ENCODE data around the gene MYOCOS.
"Not testable (repeated sequence)": the region's sequence is repeated elsewhere in the genome, so short reads cannot be mapped to it uniquely, and the experiment has no call there.

MYOCOS gene

DNA sequence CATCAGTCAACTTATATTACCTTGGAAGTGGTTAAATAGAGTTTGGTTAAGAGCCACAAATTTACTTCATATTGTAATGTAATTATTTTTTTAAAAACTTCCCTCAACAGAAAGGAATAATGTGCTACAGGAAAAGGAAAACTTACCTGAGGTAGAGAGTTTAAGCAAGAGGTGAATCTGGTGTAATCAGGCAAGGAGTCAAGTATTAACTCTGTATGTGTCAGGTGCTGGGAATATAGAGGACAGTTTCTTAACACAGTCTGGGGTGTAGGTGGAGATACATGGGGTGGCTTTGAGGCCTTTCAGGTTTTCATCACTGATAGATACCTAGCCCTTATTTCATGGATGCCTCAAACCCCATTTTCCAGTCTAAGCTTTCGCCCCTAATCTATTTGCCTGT lies 25.9 kb upstream of the MYOCOS start:
- no peak for TF ChIP-seq Cebpa-rat (IDR thresholded peaks at IDR 0.05)
- H3K4me2 ChIP-seq = no peak overlapping the region
- no peaks in the 10 kb centered on the region for H3K27me3 ChIP-seq

GRCh38 chr1:171596705-171597104 lies 25.3 kb upstream of the MYOCOS start:
- Histone ChIP-seq H3K4me2 (no peak overlapping the region), H3K36me3 (peaks cover 52% of the 10 kb centered on the region), H3K27me3 (no peaks in the 10 kb centered on the region), H3K9me3 (no peaks in the 10 kb centered on the region; the same call in 1 of the 2 replicates), H3K4me1 (peaks cover 20% of the 10 kb centered on the region), H3K9ac (no peak overlapping the region), H3K4me3 (no peak overlapping the region), H3K27ac (no peak overlapping the region), H4K20me1 (no peaks in the 10 kb centered on the region)
- no peak for TF ChIP-seq Cebpa-rat (IDR thresholded peaks at IDR 0.05)

More for the DNA sequence above, 25.9 kb upstream of the MYOCOS start:
- no peak overlapping the region for H3K4me3 ChIP-seq
- no peak overlapping the region for H3K9ac ChIP-seq
- peaks cover 58% of the 10 kb centered on the region for H3K36me3 ChIP-seq
- no peak overlapping the region for H3K27ac ChIP-seq
- no peaks in the 10 kb centered on the region; the same call in 1 of the 2 replicates for H3K9me3 ChIP-seq
- H3K4me1 ChIP-seq = peaks cover 20% of the 10 kb centered on the region
- no peaks in the 10 kb centered on the region for H4K20me1 ChIP-seq

DNA sequence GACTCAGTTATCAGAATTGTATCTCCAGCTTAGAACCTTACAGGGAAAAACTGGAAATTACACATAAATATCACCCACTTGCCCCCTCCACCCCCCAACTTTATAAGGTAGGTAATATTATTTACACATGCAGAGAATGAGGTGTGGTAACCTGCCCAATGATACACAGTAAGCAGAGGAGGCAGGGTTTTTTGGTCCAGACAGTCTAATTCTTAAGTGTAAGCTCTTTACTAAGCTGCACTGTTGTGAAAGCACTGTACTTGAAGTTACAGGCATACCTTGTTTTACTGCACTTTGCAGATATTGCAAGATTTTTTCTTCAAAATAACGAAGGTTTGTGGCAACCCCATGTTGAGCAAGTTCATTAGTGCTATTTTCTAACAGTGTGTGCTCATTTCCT lies 24.8 kb upstream of the MYOCOS start:
- Histone ChIP-seq H3K36me3 (peaks cover 47% of the 10 kb centered on the region), H3K27me3 (no peaks in the 10 kb centered on the region), H3K4me3 (no peak overlapping the region), H3K9me3 (no peaks in the 10 kb centered on the region; the same call in 1 of the 2 replicates), H3K9ac (no peak overlapping the region), H3K4me2 (no peak overlapping the region), H3K4me1 (peaks cover 20% of the 10 kb centered on the region), H3K27ac (no peak overlapping the region), H4K20me1 (no peaks in the 10 kb centered on the region)
- no peak for TF ChIP-seq Cebpa-rat (IDR thresholded peaks at IDR 0.05)

DNA sequence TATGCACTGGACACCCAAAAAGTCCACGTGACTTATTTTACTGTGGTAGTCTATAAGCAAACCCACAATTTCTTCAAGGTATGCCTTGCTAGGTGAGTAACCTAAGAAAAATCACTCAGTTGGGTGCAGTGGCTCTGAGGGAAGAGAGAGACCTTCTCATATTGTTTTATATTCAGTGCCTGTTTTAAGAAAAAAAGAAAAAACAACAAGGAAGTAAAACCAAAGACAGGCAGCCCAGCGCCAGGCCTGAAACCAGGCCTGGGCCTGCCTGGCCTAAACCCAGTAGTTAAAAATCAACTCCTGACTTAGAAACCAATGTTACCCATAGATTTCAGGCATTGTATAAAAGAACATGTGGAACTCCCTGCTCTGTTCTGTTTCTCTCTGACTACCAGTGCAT lies 21.7 kb upstream of the MYOCOS start:
- not testable (repeated sequence) for H4K20me1 ChIP-seq, H3K9me3 ChIP-seq, H3K4me3 ChIP-seq, H3K9ac ChIP-seq, H3K4me2 ChIP-seq, H3K27ac ChIP-seq, H3K27me3 ChIP-seq
- H3K36me3 ChIP-seq = peaks cover 16% of the 10 kb centered on the region
- H3K4me1 ChIP-seq = peaks cover 20% of the 10 kb centered on the region

DNA sequence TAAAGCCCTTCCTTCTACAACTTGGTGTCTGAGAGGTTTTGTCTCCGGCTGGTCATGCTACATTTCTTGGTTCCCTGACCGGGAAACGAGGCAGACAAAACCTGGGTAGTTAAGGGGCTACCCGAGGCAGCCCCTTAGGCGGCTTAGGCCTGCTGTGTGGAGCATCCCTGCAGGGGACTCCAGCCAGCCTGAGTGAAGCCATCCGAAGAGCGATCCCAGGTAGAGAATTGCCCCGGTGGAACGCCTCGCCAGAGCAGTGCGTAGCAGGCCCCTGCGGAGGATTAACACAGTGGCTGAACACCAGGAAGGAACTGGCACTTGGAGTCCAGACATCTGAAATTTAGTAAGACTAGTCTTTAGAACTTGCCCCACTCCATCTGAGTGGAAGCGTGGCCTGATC lies 21.2 kb upstream of the MYOCOS start:
- H3K4me1 ChIP-seq = peaks cover 20% of the 10 kb centered on the region
- H3K4me2 ChIP-seq = no peak overlapping the region

GRCh38 chr1:171603042-171603441 lies 19.0 kb upstream of the MYOCOS start:
- peaks cover 20% of the 10 kb centered on the region for H3K4me1 ChIP-seq
- not testable (repeated sequence) for H3K9me3 ChIP-seq, H3K36me3 ChIP-seq, H4K20me1 ChIP-seq, H3K4me3 ChIP-seq, H3K9ac ChIP-seq, H3K4me2 ChIP-seq, H3K27ac ChIP-seq, H3K27me3 ChIP-seq

More for the DNA sequence above, 21.2 kb upstream of the MYOCOS start:
- H3K36me3 ChIP-seq = peaks cover 12% of the 10 kb centered on the region
- no peaks in the 10 kb centered on the region for H4K20me1 ChIP-seq
- H3K27ac ChIP-seq = no peak overlapping the region
- H3K9ac ChIP-seq = no peak overlapping the region
- no peaks in the 10 kb centered on the region; the same call in 1 of the 2 replicates for H3K9me3 ChIP-seq
- H3K4me3 ChIP-seq = no peak overlapping the region
- no peak for TF ChIP-seq Cebpa-rat (IDR thresholded peaks at IDR 0.05)
- H3K27me3 ChIP-seq = no peaks in the 10 kb centered on the region

- H3K9me3 ChIP-seq = no peaks in the 10 kb centered on the region
- H3K4me3 ChIP-seq = no peak overlapping the region
- H4K20me1 ChIP-seq = no peaks in the 10 kb centered on the region
- peak; percentile 61; the same call in 1 of the 2 replicates for TF ChIP-seq Cebpa-rat (IDR thresholded peaks at IDR 0.05)
- H3K4me1 ChIP-seq = no peaks in the 10 kb centered on the region
- no peaks in the 10 kb centered on the region for H3K36me3 ChIP-seq
- H3K4me2 ChIP-seq = no peak overlapping the region
- no peak overlapping the region for H3K9ac ChIP-seq
- no peaks in the 10 kb centered on the region for H3K27me3 ChIP-seq
- no peak overlapping the region for H3K27ac ChIP-seq
Measured at GRCh38 chr1:171606402-171606941, 15.6 kb upstream of the MYOCOS start.

GRCh38 chr1:171610385-171610784 lies 11.7 kb upstream of the MYOCOS start:
- TF ChIP-seq Cebpa-rat (IDR thresholded peaks at IDR 0.05) = no peak
- Histone ChIP-seq H3K36me3 (no peaks in the 10 kb centered on the region), H3K9ac (no peak overlapping the region), H3K4me2 (no peak overlapping the region), H3K9me3 (no peaks in the 10 kb centered on the region), H3K4me3 (no peak overlapping the region), H3K27me3 (no peaks in the 10 kb centered on the region), H3K4me1 (no peaks in the 10 kb centered on the region), H4K20me1 (no peaks in the 10 kb centered on the region), H3K27ac (no peak overlapping the region)

- H3K9me3 ChIP-seq = no peaks in the 10 kb centered on the region
- no peaks in the 10 kb centered on the region; the same call in 1 of the 2 replicates for H3K4me1 ChIP-seq
- H3K9ac ChIP-seq = no peak overlapping the region
- no peak overlapping the region for H3K27ac ChIP-seq
- H3K27me3 ChIP-seq = no peaks in the 10 kb centered on the region
- TF ChIP-seq Cebpa-rat (IDR thresholded peaks at IDR 0.05) = no peak
- H3K4me3 ChIP-seq = no peak overlapping the region
- no peaks in the 10 kb centered on the region for H4K20me1 ChIP-seq
- no peak overlapping the region for H3K4me2 ChIP-seq
- H3K36me3 ChIP-seq = no peaks in the 10 kb centered on the region
Measured at GRCh38 chr1:171611306-171611705, 10.7 kb upstream of the MYOCOS start.

- Histone ChIP-seq H3K4me1 (no peaks in the 10 kb centered on the region; the same call in 1 of the 2 replicates), H4K20me1 (no peaks in the 10 kb centered on the region)
- TF ChIP-seq Cebpa-rat (IDR thresholded peaks at IDR 0.05) = no peak
Measured at GRCh38 chr1:171613282-171613681, 8.8 kb upstream of the MYOCOS start.

DNA sequence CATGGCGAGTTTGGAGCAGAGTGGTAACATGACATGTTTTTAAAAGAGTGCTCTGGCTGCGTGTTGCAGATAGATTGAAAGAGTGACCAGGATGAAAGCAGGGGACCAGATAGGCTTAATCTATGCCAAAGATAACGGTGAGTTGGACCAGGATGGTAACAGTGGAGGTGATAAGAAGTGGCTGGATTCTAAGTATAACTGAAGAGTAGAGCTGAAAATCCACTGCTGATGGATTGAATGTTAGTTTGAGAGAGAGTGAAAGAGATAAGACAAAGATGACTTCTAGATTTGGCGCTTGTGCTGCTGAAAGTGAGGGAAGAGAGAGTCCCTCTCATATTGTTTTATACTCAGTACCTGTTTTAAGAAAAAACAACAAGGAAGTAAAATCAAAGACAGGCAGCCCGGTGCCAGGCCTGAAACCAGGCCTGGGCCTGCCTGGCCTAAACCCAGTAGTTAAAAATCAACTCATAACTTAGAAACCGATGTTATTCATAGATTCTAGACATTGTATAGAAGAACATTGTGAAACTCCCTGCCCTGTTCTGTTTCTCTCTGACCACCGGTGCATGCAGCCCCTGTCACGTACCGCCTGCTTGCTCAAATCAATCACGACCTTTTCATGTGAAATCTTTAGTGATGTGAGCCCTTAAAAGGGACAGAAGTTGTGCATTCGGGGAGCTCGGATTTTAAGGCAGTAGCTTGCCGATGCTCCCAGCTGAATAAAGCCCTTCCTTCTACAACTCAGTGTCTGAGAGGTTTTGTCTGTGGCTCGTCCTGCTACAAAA lies 6.7 kb upstream of the MYOCOS start:
- not testable (repeated sequence) for H3K27ac ChIP-seq, H3K36me3 ChIP-seq, H3K27me3 ChIP-seq, H3K9ac ChIP-seq, H3K4me2 ChIP-seq, H3K4me3 ChIP-seq, H4K20me1 ChIP-seq, H3K4me1 ChIP-seq, H3K9me3 ChIP-seq

More at GRCh38 chr1:171613282-171613681, 8.8 kb upstream of the MYOCOS start:
- no peak overlapping the region for H3K27ac ChIP-seq
- no peaks in the 10 kb centered on the region for H3K9me3 ChIP-seq
- no peak overlapping the region for H3K9ac ChIP-seq
- H3K4me2 ChIP-seq = no peak overlapping the region
- H3K27me3 ChIP-seq = no peaks in the 10 kb centered on the region
- H3K36me3 ChIP-seq = no peaks in the 10 kb centered on the region
- H3K4me3 ChIP-seq = no peak overlapping the region

All from BLaER1 (cell line).